Karpas-422 (cell line): ENCODE data around the gene INCA1. TPM values are rescaled to one million over a fixed set of nuclear protein-coding genes. Genes with fewer than 3 reads are reported as not detected.

Experiments
- DNase-seq: peaks from one replicate; pipeline ENCODE4 v3.0.0-alpha.2; 2015
- H2AFZ ChIP-seq: fragments of 200-600 bp; sonication (generic); 2 replicates; pipeline ENCODE4 v1.6.1; 2014; ENCODE audit warnings: antibody characterized with exemption, low read length, mixed read lengths
- H3K27ac ChIP-seq: fragments of 200-600 bp; sonication (generic); 2 replicates; pipeline ENCODE4 v1.5.1; 2014; ENCODE audit warnings: mild to moderate bottlenecking, low read length, moderate library complexity
- H3K27me3 ChIP-seq: fragments of 200-600 bp; sonication (generic); 2 replicates; pipeline ENCODE4 v1.6.1; 2014; ENCODE audit warnings: low read length, mixed read lengths
- H3K36me3 ChIP-seq: fragments of 200-600 bp; sonication (generic); 2 replicates; pipeline ENCODE4 v1.6.1; 2014; ENCODE audit warnings: low read length, mixed read lengths; ENCODE audit not compliant: insufficient read depth
- H3K4me1 ChIP-seq: fragments of 200-600 bp; sonication (generic); 2 replicates; pipeline ENCODE4 v1.6.1; 2014; ENCODE audit warnings: mild to moderate bottlenecking, low read length, mixed read lengths
- H3K4me2 ChIP-seq: fragments of 200-600 bp; sonication (generic); 2 replicates; pipeline ENCODE4 v1.6.1; 2014; ENCODE audit warnings: low read length, low read depth, mild to moderate bottlenecking; ENCODE audit not compliant: poor library complexity, severe bottlenecking
- H3K4me3 ChIP-seq: fragments of 200-600 bp; sonication (generic); 2 replicates; pipeline ENCODE4 v1.5.1; 2014; ENCODE audit warnings: mild to moderate bottlenecking, antibody characterized with exemption, low read length, mixed read lengths
- H3K79me2 ChIP-seq: fragments of 200-600 bp; sonication (generic); 2 replicates; pipeline ENCODE4 v1.6.1; 2014; ENCODE audit warnings: mild to moderate bottlenecking, low read length, mixed read lengths
- H3K9ac ChIP-seq: fragments of 200-600 bp; sonication (generic); 2 replicates; pipeline ENCODE4 v1.6.0; 2014; ENCODE audit warnings: low read length
- H3K9me2 ChIP-seq: fragments of 200-600 bp; sonication (generic), shearing (Covaris generic); replicated peaks from 2 replicates; pipeline ENCODE4 v1.6.0; 2014; ENCODE audit warnings: mild to moderate bottlenecking, low read length, moderate library complexity; ENCODE audit not compliant: insufficient read depth
- H3K9me3 ChIP-seq: fragments of 300-700, 200-600 bp; sonication (generic); 2 replicates; pipeline ENCODE4 v1.6.1; 2014; ENCODE audit warnings: low read length, mixed read lengths
- H4K20me1 ChIP-seq: fragments of 200-600 bp; sonication (generic); 2 replicates; pipeline ENCODE4 v1.6.1; 2014; ENCODE audit warnings: mild to moderate bottlenecking, antibody characterized with exemption, low read length, low read depth; ENCODE audit not compliant: insufficient read depth
- total RNA-seq: library from RNA; depleted of rRNA; stranded (reverse); fragments of >200 nt; shearing (Covaris generic); gene quantifications from 2 replicates; pipeline ENCODE4 v1.2.3, GENCODE V29; 2014; ENCODE audit warnings: low replicate concordance

The INCA1 gene
- total RNA-seq, 1 experiment from 2014 or later = not detected

DNA sequence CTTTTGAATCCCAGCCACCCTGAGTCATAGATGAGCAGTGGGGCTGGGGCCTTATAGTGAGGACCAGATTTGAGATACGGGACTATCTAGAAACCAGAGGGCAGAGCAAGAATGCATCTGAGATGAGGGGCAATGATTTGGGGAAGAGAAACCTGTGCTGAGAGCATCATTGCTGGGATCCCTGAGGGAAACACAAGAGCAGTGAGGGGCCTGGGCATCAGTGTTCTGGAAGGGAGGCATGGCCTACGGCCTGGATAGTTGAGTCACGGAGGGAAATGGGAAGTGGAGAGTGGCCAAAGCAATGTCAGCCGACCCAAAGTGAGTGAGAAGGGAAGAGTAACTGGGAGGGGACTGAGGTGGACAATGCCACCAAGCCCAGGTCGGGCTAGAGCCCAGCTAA, 15.0 kb downstream of the INCA1 start:
- peaks cover 21% of the 10 kb centered on the region for H3K79me2 ChIP-seq
- peak overlapping the region; percentile 84; the same call in 1 of the 2 replicates for H3K27ac ChIP-seq
- no peak overlapping the region for H3K4me3 ChIP-seq
- no peaks in the 10 kb centered on the region for H3K9me3 ChIP-seq
- H2AFZ ChIP-seq = no peak overlapping the region
- peaks cover 47% of the 10 kb centered on the region for H3K4me1 ChIP-seq
- H4K20me1 ChIP-seq = no peaks in the 10 kb centered on the region
- peaks cover 19% of the 10 kb centered on the region; the same call in 1 of the 2 replicates for H3K36me3 ChIP-seq
- no peaks in the 10 kb centered on the region for H3K9me2 ChIP-seq
- no peaks in the 10 kb centered on the region for H3K27me3 ChIP-seq
- no peak overlapping the region for H3K9ac ChIP-seq
- no peak overlapping the region for H3K4me2 ChIP-seq
- peak; percentile 63 for DNase-seq

DNA sequence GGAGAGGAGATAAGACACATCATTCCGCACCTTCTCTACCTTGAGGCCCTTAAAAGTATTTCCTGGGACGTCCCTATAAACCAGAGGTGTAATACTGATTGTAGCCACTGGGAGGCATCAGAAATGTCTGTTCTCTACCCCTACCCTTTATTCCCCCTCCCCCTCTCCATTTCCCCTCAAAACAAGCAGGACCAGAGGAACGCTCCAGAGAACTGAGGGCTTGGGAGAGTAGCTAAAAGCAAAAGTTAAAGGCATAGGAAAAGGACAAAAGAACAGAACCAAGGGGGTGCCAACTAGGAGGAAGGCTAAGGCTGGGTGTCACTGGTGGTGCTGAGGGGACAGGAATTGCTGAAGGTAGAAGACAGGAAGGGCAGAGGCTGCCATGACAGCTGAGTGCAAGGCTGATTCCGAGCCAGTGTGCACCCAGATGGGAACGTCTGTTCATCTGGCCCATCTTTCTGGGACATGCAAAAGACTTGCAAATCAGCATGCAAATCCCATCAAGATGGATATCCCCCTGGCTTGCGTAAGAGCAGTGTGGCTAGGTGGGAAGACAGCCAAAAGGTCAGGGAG, 16.6 kb downstream of the INCA1 start:
- Histone ChIP-seq H3K79me2 (peaks cover 7% of the 10 kb centered on the region), H3K9me2 (no peaks in the 10 kb centered on the region), H3K4me1 (peaks cover 40% of the 10 kb centered on the region), H3K27ac (peak overlapping the region; percentile 84), H3K9me3 (no peaks in the 10 kb centered on the region), H3K36me3 (peaks cover 25% of the 10 kb centered on the region; the same call in 1 of the 2 replicates), H4K20me1 (no peaks in the 10 kb centered on the region), H3K9ac (peak overlapping the region; percentile 52), H2AFZ (no peak overlapping the region), H3K4me3 (peak overlapping the region; percentile 38; the same call in 1 of the 2 replicates), H3K4me2 (peak overlapping the region; percentile 58), H3K27me3 (no peaks in the 10 kb centered on the region)
- DNase-seq = peak; percentile 89

DNA sequence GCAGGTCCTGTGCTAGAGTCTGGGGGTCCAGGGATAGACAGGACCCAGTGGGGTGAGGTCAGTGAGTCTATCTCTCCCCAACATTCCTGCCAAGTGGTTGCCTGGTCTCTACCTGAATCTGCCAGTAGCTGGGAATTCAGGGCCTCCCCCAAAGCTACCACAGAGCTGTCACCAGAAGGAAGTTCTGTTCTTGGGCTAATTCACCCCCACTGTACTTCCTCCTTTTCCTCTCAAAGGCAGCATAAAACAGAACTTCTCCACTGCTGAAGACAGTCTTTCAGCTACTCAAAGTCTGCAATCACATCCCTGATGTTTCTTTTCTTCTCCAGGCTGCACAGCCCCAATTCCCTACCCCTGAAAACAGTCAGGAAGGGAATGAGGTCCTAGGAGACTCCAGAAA, 18.6 kb downstream of the INCA1 start:
- peaks cover 37% of the 10 kb centered on the region for H3K4me1 ChIP-seq
- peak overlapping the region; percentile 62; the same call in 1 of the 2 replicates for H3K27ac ChIP-seq
- no peaks in the 10 kb centered on the region for H3K27me3 ChIP-seq
- no peaks in the 10 kb centered on the region for H3K9me3 ChIP-seq
- 0 out of 2 replicates have a peak, but pooled peaks cover 4% of the 10 kb centered on the region for H3K79me2 ChIP-seq
- peaks cover 25% of the 10 kb centered on the region; the same call in 1 of the 2 replicates for H3K36me3 ChIP-seq
- H3K9ac ChIP-seq = no peak overlapping the region
- no peak for DNase-seq
- H3K9me2 ChIP-seq = no peaks in the 10 kb centered on the region
- H3K4me2 ChIP-seq = no peak overlapping the region
- no peak overlapping the region for H3K4me3 ChIP-seq
- no peaks in the 10 kb centered on the region for H4K20me1 ChIP-seq
- H2AFZ ChIP-seq = no peak overlapping the region

DNA sequence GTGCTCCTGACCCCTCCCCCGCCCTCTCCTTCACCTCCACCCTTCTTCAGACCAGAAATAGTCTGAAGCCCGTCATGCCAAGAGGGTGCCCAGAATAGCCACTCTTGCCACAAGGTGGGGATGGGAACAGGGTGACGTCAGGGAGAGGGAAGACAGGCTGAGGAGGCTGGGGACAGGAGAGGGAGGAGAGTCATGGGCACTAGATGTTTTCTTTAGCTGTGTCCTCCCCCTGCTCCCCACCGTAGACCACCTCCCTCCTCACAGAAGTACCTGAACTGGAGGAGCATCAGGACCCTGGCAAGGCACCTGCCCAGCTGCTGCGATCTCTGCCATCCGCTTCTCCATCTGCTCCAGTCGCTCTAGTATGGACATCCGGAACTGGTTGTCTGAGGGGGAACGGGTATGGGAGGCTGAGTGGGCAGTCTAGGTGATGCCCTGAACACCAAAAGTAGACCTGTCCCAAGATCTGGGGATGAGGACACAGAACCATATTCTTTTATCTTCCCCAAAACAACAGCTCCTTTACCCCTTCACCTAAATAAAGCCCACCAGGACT, 23.1 kb downstream of the INCA1 start:
- H4K20me1 ChIP-seq = no peaks in the 10 kb centered on the region
- H3K27me3 ChIP-seq = no peaks in the 10 kb centered on the region
- H3K9me2 ChIP-seq = no peaks in the 10 kb centered on the region
- no peak overlapping the region for H2AFZ ChIP-seq
- no peak overlapping the region for H3K27ac ChIP-seq
- no peak overlapping the region for H3K9ac ChIP-seq
- DNase-seq = no peak
- no peak overlapping the region for H3K4me2 ChIP-seq
- H3K4me1 ChIP-seq = peaks cover 3% of the 10 kb centered on the region
- H3K36me3 ChIP-seq = peaks cover 22% of the 10 kb centered on the region; the same call in 1 of the 2 replicates
- no peak overlapping the region for H3K4me3 ChIP-seq
- no peaks in the 10 kb centered on the region for H3K79me2 ChIP-seq
- no peaks in the 10 kb centered on the region for H3K9me3 ChIP-seq

DNA sequence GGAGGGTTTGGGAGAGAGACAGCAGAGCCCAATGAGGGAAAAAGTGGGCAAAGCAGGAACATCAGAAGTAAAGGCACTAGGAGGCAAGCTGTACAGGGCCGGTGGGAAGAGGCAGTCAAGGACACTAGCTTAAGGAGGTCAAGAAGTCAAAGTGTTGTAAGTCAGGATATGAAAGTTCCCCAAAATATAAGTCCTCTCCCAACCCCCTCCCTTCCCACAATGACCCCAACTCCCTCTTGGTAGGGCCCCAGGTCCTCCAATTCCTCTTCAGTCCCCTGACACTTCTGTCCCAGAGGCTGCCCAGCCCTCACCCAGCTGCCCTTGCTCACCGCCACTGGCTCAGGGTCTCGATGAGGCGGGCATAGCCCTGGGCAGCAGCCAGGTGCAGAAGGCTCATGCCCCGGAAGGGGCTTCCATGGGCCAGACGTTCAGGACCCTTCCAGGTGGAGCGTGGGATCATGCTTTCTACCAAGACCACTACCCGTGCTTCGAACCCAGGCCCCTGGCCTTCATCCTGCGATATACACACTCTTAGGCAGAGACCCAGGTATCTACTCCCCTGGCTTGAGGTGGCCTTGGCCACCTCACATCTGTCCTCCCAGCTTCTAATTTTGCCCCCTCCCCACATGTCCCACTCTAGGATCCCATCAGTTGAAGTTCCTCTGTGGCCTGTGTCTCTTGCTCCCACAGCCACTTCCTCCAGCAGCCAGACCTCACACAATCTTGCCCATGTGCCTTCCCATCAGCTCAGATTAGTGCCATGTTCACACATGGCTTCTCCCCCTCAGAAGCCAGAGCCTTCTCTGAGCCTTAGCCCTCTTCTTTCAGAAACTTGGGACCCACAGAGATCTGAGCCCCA, 23.8 kb downstream of the INCA1 start:
- H4K20me1 ChIP-seq = no peaks in the 10 kb centered on the region
- no peak overlapping the region for H3K9ac ChIP-seq
- no peaks in the 10 kb centered on the region for H3K27me3 ChIP-seq
- no peak for DNase-seq
- peaks cover 20% of the 10 kb centered on the region; the same call in 1 of the 2 replicates for H3K36me3 ChIP-seq
- no peaks in the 10 kb centered on the region for H3K9me2 ChIP-seq
- H3K4me2 ChIP-seq = no peak overlapping the region
- no peak overlapping the region for H3K4me3 ChIP-seq
- no peaks in the 10 kb centered on the region for H3K9me3 ChIP-seq
- no peaks in the 10 kb centered on the region; the same call in 1 of the 2 replicates for H3K79me2 ChIP-seq
- peaks cover 6% of the 10 kb centered on the region for H3K4me1 ChIP-seq
- H3K27ac ChIP-seq = no peak overlapping the region
- no peak overlapping the region for H2AFZ ChIP-seq

DNA sequence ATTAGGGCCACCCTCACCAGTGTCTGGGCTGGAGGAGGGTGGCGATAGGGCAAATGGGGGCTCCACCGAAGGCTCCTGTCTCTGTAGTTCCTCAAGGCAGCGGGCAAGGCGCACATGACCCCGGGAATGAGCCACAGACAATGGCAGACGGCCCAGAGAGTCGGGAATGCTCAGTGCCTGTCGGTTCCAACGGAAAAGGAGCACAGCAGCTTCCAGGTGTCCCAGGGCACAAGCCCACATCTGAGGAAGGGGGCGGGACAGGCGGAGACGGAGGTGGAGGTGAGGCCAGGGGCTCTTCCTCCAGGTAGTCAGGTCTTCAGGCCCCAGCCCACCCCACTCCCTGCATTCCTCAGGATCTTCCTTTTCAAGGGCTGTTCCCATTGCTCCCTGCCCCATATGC, 24.6 kb downstream of the INCA1 start:
- H3K4me1 ChIP-seq = peaks cover 12% of the 10 kb centered on the region
- H3K9me3 ChIP-seq = no peaks in the 10 kb centered on the region
- no peak overlapping the region for H2AFZ ChIP-seq
- no peak overlapping the region for H3K4me3 ChIP-seq
- H3K27ac ChIP-seq = no peak overlapping the region
- peaks cover 13% of the 10 kb centered on the region; the same call in 1 of the 2 replicates for H3K36me3 ChIP-seq
- H3K4me2 ChIP-seq = no peak overlapping the region
- no peak overlapping the region for H3K9ac ChIP-seq
- H3K27me3 ChIP-seq = no peaks in the 10 kb centered on the region
- H3K9me2 ChIP-seq = no peaks in the 10 kb centered on the region
- H4K20me1 ChIP-seq = no peaks in the 10 kb centered on the region
- no peak for DNase-seq
- H3K79me2 ChIP-seq = no peaks in the 10 kb centered on the region; the same call in 1 of the 2 replicates

DNA sequence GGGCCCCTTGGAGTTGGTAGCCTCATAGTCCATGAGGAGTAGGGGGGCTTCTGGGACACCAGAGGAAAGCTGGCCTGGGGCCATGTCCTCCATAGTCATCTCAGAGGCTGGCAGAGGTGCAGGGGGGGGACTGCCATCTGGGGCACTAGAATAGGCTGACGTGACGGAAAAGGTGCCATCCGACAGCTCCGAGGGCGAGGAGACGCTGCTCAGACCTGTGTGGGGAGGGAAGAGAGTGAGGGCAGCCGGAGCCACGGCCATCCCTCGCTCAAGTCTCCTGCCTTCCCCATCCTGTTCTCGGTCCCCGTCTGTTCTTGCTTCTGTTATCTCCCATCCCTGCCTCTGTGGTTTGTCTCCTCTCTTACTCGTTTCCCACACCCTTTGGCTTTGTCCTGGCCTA, 25.0 kb downstream of the INCA1 start:
- no peak overlapping the region for H2AFZ ChIP-seq
- no peaks in the 10 kb centered on the region for H3K27me3 ChIP-seq
- no peaks in the 10 kb centered on the region; the same call in 1 of the 2 replicates for H3K79me2 ChIP-seq

DNA sequence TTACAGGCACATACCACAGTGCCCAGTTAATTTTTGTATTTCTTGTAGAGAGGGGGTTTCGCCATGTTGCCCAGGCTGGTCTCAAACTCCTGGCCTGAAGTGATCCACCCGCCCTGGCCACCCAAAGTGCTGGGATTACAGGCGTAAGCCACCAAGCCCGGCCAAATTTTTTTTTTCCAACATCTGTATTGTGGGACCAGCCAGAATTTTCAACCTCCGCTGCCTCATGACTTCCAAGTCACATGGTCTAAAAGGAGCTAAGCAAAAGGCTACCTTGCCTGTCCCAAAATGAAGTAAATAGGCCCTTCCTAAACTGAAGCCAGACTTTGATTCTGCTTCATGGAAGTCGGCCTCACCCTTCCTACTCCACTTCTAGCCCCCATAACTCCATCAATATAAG, 25.5 kb downstream of the INCA1 start:
- Histone ChIP-seq H3K9me3 (no peaks in the 10 kb centered on the region), H3K27ac (no peak overlapping the region), H2AFZ (no peak overlapping the region), H3K9ac (no peak overlapping the region), H3K4me2 (no peak overlapping the region), H3K4me1 (peaks cover 14% of the 10 kb centered on the region), H3K27me3 (no peaks in the 10 kb centered on the region), H3K9me2 (no peaks in the 10 kb centered on the region), H3K4me3 (no peak overlapping the region), H3K79me2 (peaks cover under 1% of the 10 kb centered on the region; the same call in 1 of the 2 replicates), H4K20me1 (no peaks in the 10 kb centered on the region), H3K36me3 (0 out of 2 replicates have a peak, but pooled peaks cover 5% of the 10 kb centered on the region)
- DNase-seq = no peak

More for the DNA sequence above, 25.0 kb downstream of the INCA1 start:
- H3K36me3 ChIP-seq = peaks cover 9% of the 10 kb centered on the region; the same call in 1 of the 2 replicates
- H3K9ac ChIP-seq = no peak overlapping the region
- no peaks in the 10 kb centered on the region for H3K9me3 ChIP-seq
- H3K27ac ChIP-seq = no peak overlapping the region
- no peak overlapping the region for H3K4me3 ChIP-seq
- no peaks in the 10 kb centered on the region for H3K9me2 ChIP-seq
- H3K4me1 ChIP-seq = peaks cover 12% of the 10 kb centered on the region
- DNase-seq = no peak
- H3K4me2 ChIP-seq = no peak overlapping the region
- no peaks in the 10 kb centered on the region for H4K20me1 ChIP-seq
